Mucosa of rectum (tissue), 2 donors: Measurements from ENCODE around the gene CNKSR2.

Source experiments
- H3K27ac ChIP-seq, 2 donors: one replicate each; pipeline ENCODE4 v1.7.0; 2013; ENCODE audit warnings: inconsistent platforms in 2 of 2, low read depth in 2 of 2, low read length in 2 of 2
- H3K27me3 ChIP-seq, 2 donors: one replicate each; pipeline ENCODE4 v1.7.0; 2013; ENCODE audit warnings: low read length in 2 of 2; ENCODE audit not compliant: control insufficient read depth in 2 of 2, insufficient read depth in 2 of 2
- H3K36me3 ChIP-seq, 2 donors: one replicate each; pipeline ENCODE4 v1.7.0; 2013; ENCODE audit warnings: low read length in 2 of 2; ENCODE audit not compliant: control insufficient read depth in 2 of 2, insufficient read depth in 2 of 2
- H3K4me1 ChIP-seq, 2 donors: one replicate each; pipeline ENCODE4 v1.7.0; 2013; ENCODE audit warnings: low read length in 2 of 2, mild to moderate bottlenecking in 1 of 2; ENCODE audit not compliant: control insufficient read depth in 2 of 2, insufficient read depth in 2 of 2
- H3K4me3 ChIP-seq, 2 donors: one replicate each; pipeline ENCODE4 v1.7.0; 2013; ENCODE audit warnings: low read length in 2 of 2
- H3K9ac ChIP-seq, 2 donors: one replicate each; pipeline ENCODE4 v1.7.0; 2013; ENCODE audit warnings: low read length in 2 of 2, low read depth in 1 of 2, mild to moderate bottlenecking in 1 of 2
- H3K9me3 ChIP-seq, 2 donors: one replicate each; pipeline ENCODE4 v1.7.0; 2013; ENCODE audit warnings: low read length in 2 of 2; ENCODE audit not compliant: control insufficient read depth in 2 of 2
- donor health status: healthy.
- donor health status: Normal muscosa, but diverticular disease.

Gene CNKSR2

GRCh38 chrX:21382715-21383114, 8.5 kb downstream of the CNKSR2 start:
- Histone ChIP-seq H3K27ac (no peak overlapping the region), H3K4me1 (no peaks in the 10 kb centered on the region), H3K4me3 (no peak overlapping the region), H3K27me3 (no peaks in the 10 kb centered on the region), H3K36me3 (no peaks in the 10 kb centered on the region), H3K9me3 (no peaks in the 10 kb centered on the region), H3K9ac (no peak overlapping the region)

- no peaks in the 10 kb centered on the region for H3K36me3 ChIP-seq
- no peak overlapping the region for H3K9ac ChIP-seq
- no peak overlapping the region for H3K4me3 ChIP-seq
- no peaks in the 10 kb centered on the region for H3K4me1 ChIP-seq
- H3K27me3 ChIP-seq: no peaks in the 10 kb centered on the region
- no peaks in the 10 kb centered on the region for H3K9me3 ChIP-seq
- H3K27ac ChIP-seq: no peak overlapping the region
Measured at GRCh38 chrX:21383546-21383945, 9.3 kb downstream of the CNKSR2 start.

- no peaks in the 10 kb centered on the region for H3K27me3 ChIP-seq
- no peak overlapping the region for H3K4me3 ChIP-seq
- H3K36me3 ChIP-seq: no peaks in the 10 kb centered on the region
- H3K4me1 ChIP-seq: no peaks in the 10 kb centered on the region
- H3K27ac ChIP-seq: no peak overlapping the region
- H3K9ac ChIP-seq: no peak overlapping the region
- H3K9me3 ChIP-seq: no peaks in the 10 kb centered on the region
Measured at GRCh38 chrX:21384178-21384577, 10.0 kb downstream of the CNKSR2 start.

- no peaks in the 10 kb centered on the region for H3K27me3 ChIP-seq
- no peak overlapping the region for H3K27ac ChIP-seq
- no peak overlapping the region for H3K9ac ChIP-seq
- H3K36me3 ChIP-seq: no peaks in the 10 kb centered on the region
- H3K4me3 ChIP-seq: no peak overlapping the region
- no peaks in the 10 kb centered on the region for H3K9me3 ChIP-seq
- no peaks in the 10 kb centered on the region for H3K4me1 ChIP-seq
Measured at GRCh38 chrX:21394792-21395191, 20.6 kb downstream of the CNKSR2 start.

- no peak overlapping the region for H3K9ac ChIP-seq
- H3K9me3 ChIP-seq: no peaks in the 10 kb centered on the region
- no peak overlapping the region for H3K27ac ChIP-seq
- H3K27me3 ChIP-seq: no peaks in the 10 kb centered on the region
- H3K4me3 ChIP-seq: no peak overlapping the region
- H3K4me1 ChIP-seq: no peaks in the 10 kb centered on the region
- no peaks in the 10 kb centered on the region for H3K36me3 ChIP-seq
Measured at GRCh38 chrX:21398426-21398825, 24.2 kb downstream of the CNKSR2 start.

GRCh38 chrX:21400408-21401121, 26.3 kb downstream of the CNKSR2 start:
- Histone ChIP-seq H3K27ac (no peak overlapping the region), H3K9ac (no peak overlapping the region), H3K4me1 (no peaks in the 10 kb centered on the region), H3K9me3 (no peaks in the 10 kb centered on the region), H3K4me3 (no peak overlapping the region), H3K36me3 (no peaks in the 10 kb centered on the region), H3K27me3 (no peaks in the 10 kb centered on the region)

- Histone ChIP-seq H3K4me3 (no peak overlapping the region), H3K36me3 (no peaks in the 10 kb centered on the region), H3K4me1 (no peaks in the 10 kb centered on the region), H3K9me3 (no peaks in the 10 kb centered on the region), H3K27me3 (no peaks in the 10 kb centered on the region), H3K27ac (no peak overlapping the region), H3K9ac (no peak overlapping the region)
Measured at GRCh38 chrX:21408307-21408706, 34.1 kb downstream of the CNKSR2 start.

GRCh38 chrX:21408788-21409187, 34.6 kb downstream of the CNKSR2 start:
- Histone ChIP-seq H3K27ac (no peak overlapping the region), H3K4me3 (no peak overlapping the region), H3K9me3 (no peaks in the 10 kb centered on the region), H3K4me1 (no peaks in the 10 kb centered on the region), H3K36me3 (no peaks in the 10 kb centered on the region), H3K27me3 (no peaks in the 10 kb centered on the region), H3K9ac (no peak overlapping the region)

- Histone ChIP-seq H3K4me1 (no peaks in the 10 kb centered on the region), H3K27ac (no peak overlapping the region), H3K9me3 (no peaks in the 10 kb centered on the region), H3K27me3 (no peaks in the 10 kb centered on the region), H3K36me3 (no peaks in the 10 kb centered on the region), H3K9ac (no peak overlapping the region), H3K4me3 (no peak overlapping the region)
Measured at GRCh38 chrX:21412029-21412428, 37.8 kb downstream of the CNKSR2 start.

- Histone ChIP-seq H3K9me3 (no peaks in the 10 kb centered on the region), H3K36me3 (no peaks in the 10 kb centered on the region), H3K27ac (no peak overlapping the region), H3K9ac (no peak overlapping the region), H3K27me3 (no peaks in the 10 kb centered on the region), H3K4me1 (no peaks in the 10 kb centered on the region), H3K4me3 (no peak overlapping the region)
Measured at GRCh38 chrX:21412883-21413282, 38.7 kb downstream of the CNKSR2 start.

GRCh38 chrX:21427086-21427485, 52.9 kb downstream of the CNKSR2 start:
- no peaks in the 10 kb centered on the region for H3K4me1 ChIP-seq
- no peaks in the 10 kb centered on the region for H3K36me3 ChIP-seq
- no peak overlapping the region for H3K27ac ChIP-seq
- H3K4me3 ChIP-seq: no peak overlapping the region
- no peaks in the 10 kb centered on the region for H3K9me3 ChIP-seq
- H3K27me3 ChIP-seq: no peaks in the 10 kb centered on the region
- H3K9ac ChIP-seq: no peak overlapping the region
